ENCODE results near the gene WNT7B.

WNT7B gene

DNA sequence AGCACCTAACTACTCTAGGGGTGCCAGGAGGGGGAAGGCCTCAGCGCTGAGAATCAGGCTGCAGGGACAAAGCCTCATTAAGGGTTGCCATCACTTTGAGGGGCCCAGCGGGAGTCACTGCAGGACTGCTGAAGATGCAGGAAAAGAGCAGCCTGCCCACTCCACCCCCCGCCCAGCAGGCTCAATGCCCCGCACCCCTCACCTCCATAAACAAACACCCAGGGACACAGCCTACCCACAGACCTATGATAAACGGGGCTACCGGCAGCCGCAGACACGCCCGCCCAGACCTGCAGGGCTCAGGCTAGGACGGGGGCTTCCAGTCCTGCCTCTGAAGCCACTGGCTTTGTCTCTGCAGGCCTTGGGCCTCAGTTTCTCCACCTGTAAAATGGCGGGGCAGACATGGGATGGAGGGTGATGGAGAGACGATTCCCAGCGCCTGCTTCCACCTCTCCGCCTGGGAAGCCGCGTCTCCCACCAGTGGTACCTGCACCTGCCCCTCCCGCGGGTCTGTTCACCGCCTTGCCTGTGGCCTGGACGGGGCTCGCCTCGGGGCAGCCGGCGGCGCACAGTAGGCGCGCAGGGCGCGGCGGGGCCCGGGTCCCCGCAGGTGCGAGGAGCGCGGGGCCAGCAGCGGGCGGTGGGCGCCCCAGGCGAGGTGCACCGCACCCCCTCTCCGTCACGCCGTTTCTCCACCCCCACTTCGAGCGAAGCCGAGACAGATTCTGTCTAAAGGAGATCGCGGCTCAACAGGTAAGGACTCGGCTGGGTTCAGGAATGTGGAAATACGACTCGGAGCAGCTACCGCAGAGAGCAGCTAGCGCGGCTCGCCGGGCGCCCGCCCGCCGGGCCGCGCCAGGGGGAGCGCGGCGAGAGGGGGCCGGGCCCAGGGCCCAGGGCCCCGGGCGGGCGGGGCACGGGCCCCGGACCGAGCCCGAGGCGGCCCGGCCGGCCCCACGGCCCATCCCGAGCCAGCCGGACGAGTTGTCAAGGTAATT is 1.5 kb downstream of the WNT7B start:
- TF ChIP-seq, protein P1, sequence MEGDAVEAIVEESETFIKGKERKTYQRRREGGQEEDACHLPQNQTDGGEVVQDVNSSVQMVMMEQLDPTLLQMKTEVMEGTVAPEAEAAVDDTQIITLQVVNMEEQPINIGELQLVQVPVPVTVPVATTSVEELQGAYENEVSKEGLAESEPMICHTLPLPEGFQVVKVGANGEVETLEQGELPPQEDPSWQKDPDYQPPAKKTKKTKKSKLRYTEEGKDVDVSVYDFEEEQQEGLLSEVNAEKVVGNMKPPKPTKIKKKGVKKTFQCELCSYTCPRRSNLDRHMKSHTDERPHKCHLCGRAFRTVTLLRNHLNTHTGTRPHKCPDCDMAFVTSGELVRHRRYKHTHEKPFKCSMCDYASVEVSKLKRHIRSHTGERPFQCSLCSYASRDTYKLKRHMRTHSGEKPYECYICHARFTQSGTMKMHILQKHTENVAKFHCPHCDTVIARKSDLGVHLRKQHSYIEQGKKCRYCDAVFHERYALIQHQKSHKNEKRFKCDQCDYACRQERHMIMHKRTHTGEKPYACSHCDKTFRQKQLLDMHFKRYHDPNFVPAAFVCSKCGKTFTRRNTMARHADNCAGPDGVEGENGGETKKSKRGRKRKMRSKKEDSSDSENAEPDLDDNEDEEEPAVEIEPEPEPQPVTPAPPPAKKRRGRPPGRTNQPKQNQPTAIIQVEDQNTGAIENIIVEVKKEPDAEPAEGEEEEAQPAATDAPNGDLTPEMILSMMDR (IDR thresholded peaks at IDR 0.05): no peak

DNA sequence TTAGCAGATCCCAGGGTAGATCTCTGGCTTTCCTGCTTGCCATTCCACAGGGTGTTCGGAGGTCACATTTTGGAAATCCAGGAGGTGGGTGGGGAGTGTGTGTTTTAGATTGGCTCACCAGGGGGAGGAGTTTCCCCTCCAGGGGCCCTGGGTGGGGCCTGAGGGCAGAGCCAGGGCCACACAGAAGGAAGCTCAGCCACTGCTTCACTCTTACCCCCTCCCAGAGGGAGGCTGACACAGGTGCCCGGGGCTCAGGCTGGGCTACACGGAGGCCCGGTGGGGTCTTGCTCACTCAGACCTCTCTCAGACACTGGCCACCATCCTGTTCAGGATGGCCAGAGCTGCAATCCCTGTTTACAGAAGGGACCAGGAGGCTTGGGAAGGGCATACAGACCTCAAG is 2.5 kb downstream of the WNT7B start:
- TF ChIP-seq, protein P1 (IDR thresholded peaks at IDR 0.05): no peak

DNA sequence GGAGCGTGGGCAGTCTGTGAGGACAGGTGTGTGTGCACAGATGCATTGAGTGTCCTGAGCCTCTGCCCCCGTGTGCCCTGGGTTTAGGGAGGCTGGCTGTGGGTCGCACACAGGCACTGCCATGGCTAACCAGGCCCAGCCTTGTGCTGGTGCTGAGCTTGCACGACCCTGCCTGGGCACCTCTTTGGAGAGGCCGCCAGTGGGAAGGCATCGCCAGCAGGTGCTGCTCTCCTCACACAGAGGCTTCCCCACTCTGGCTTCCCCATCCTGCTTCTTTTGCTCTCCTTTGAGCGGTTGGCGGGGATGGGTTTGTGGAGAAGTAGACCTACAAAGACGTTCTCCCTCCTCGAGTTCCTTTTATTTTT is 4.1 kb downstream of the WNT7B start:
- TF ChIP-seq, protein P1 (IDR thresholded peaks at IDR 0.05): no peak

DNA sequence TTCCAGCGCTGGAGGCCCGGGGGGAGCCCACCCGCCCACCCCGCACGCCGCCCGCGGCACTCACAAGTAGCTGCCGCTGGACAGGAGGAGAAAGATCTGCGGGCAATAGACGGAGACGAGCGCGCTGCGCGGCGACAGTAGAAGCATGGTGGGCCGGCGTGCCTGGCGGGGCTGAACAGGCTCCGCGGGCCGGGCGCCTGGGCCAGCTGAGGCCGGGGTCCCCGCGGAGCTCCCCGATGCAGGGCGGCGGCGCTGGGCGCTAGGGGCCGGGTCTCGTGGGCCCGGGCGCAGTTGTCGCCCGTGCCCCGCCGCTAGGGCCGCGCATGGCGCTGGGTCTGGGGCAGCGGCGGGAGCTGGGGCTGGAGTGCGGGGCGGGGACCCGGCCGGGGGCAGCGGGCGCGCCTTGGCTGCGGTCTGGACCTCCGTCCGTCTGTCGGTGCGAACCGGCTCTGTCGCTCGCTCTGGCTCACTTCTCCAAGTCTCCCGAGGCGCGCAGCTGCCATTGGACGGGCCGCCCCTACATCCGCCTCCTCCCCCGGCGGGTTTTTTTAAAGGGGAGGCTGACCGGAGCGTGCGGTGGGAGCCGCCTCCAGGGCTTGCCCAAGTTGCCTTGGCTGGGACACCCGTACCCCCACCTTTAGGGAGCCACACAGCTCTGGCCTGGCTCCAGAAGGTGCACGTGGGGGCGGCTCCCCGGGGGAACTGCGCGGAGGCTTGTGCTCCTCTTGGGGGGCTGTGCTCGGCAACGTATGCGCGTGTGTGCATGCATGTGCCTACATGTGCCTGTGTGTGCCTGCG is 4.7 kb downstream of the WNT7B start:
- TF ChIP-seq, protein P1 (IDR thresholded peaks at IDR 0.05): no peak

DNA sequence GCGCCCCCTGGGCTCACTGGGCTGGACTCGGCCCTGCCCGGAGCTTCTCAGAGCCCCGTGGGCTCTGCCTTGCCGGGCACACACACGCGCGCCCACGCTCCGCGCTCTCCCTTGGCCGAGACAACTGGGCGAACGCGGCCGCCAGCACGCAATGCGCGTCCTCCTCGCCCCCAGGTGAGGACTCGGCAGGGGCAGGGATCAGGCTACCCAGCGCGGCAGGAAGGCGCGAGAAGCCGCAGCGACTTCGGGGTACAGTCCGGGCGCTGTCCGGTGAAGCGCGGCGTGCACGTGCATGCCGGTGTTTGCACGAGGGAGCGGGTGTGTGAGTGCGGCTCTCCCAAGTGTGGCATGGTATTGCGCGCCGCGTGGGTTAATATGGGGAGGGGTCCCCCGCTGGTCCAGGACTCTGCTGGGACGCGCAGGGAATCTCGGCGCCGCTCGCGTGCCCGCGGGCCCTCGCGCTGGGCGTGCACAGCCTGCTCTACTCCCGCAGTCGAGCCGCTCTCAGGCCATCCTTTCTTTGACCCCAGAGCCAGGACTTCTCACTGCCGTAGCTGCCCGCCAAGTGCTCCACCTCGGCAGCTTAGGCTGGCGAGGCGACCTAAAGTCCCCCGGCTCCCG is 5.4 kb downstream of the WNT7B start:
- TF ChIP-seq, protein P1 (IDR thresholded peaks at IDR 0.05): no peak

DNA sequence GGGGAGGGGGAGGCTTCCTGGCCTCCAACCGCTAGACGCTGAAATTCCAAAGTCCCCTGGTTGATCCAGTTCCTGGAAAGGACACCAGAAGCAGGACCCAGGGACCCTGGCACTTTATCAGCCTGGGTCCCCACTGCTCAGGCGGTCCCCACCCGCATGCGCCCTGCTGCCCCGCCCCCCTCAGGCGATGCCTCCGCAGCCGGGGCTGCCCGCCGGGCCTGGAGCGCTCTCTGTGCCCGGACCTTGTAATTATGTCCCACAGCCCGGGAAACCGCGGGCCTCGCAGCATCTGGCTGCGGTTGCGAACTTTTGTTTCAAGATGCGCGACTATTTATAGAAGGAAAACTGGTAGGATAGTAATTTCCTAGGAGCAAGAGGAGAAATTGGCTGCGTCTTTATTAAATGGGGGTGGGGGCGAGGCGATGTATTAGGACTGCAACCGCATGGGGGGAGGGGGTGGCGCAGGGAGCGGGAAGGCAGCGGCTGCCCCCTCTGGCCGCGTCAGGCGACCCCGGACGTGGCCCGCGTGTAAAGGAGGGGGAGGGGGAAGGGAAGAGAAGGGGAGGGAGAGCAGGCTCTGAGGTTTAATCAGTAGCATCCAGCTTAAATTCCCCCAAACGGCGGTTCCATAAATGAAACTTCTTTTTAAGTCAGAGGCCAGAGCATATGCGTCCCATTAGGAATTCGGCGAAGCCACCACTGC is 6.1 kb downstream of the WNT7B start:
- TF ChIP-seq, protein P1 (IDR thresholded peaks at IDR 0.05): no peak

Data from LNCAP (cell line).